SK-N-SH (cell line): ENCODE measurements around the gene RABGAP1L.

Source experiments
- FOSL2 ChIP-seq: IDR thresholded peaks from 2 replicates; pipeline ENCODE4 v1.4.0; 2012; ENCODE audit warnings: low read depth, mild to moderate bottlenecking, moderate library complexity, borderline replicate concordance
- GABPA ChIP-seq: IDR thresholded peaks from 2 replicates; pipeline ENCODE4 v1.4.0; 2012; ENCODE audit warnings: low read depth, mild to moderate bottlenecking
- MEF2A ChIP-seq: IDR thresholded peaks from 2 replicates; pipeline ENCODE4 v1.4.0; 2012; ENCODE audit warnings: low read depth, borderline replicate concordance
- MXI1 ChIP-seq: IDR thresholded peaks from 2 replicates; pipeline ENCODE4 v1.6.1; 2012; ENCODE audit warnings: mild to moderate bottlenecking, low read depth, low read length, improper control_type of control experiment
- ZBTB33 ChIP-seq: IDR thresholded peaks from 2 replicates; pipeline ENCODE4 v1.4.0; 2012; ENCODE audit warnings: low read depth, borderline replicate concordance

DNA sequence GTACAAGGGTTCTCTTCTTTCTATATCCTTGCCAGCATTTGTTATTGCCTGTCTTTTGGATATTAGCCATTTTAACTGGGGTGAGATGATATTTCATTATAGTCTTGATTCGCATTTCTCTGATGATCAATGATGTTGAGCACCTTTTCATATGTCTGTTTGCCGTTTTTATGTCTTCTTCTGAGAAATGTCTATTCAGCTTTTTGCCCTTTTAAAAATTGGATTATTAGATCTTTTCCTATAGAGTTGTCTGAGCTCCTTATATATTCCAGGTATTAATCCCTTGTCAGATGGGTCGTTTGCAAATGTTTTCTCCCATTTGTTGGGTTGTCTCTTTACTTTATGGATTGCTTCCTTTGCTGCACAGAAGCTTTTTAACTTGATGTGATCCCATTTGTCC lies 883.3 kb downstream of the RABGAP1L start:
- no peak for TF ChIP-seq MXI1
- no peak for TF ChIP-seq MEF2A
- no peak for TF ChIP-seq GABPA
- no peak for TF ChIP-seq ZBTB33
- TF ChIP-seq FOSL2 = no peak
